ENCODE measurements around the gene RRAGA.

- TF ChIP-seq CTCF (IDR thresholded peaks at IDR 0.05; ENCODE audit: insufficient read depth, low read depth, low read length) (no peak), EZH2 (IDR thresholded peaks at IDR 0.05; ENCODE audit: insufficient read depth, low read length) (no peak)
Measured at GRCh38 chr9:19020886-19021455, 28.3 kb upstream of the RRAGA start.

Data from astrocyte (in vitro differentiated cells and primary cell).